RWPE2 (cell line): ENCODE measurements around the gene HOMER3.

ENCODE experiments used
- ATAC-seq: fragments of 200-7000 bp; cut with Tn5 transposase; 3 replicates; pipeline ENCODE4 v1.9.1; 2021; ENCODE audit warnings: low read depth
- DNase-seq: peaks from one replicate; pipeline ENCODE4 v3.0.0-alpha.2; 2020; ENCODE audit warnings: low spot score
- H3K27ac ChIP-seq: fragments of 450-650 bp; 2 replicates; pipeline ENCODE4 v1.5.1; 2017; ENCODE audit warnings: mild to moderate bottlenecking; ENCODE audit not compliant: poor library complexity, severe bottlenecking
- H3K27me3 ChIP-seq: fragments of 250-450 bp; sonication (Bioruptor Pico); 2 replicates; pipeline ENCODE4 v1.5.1; 2021; ENCODE audit warnings: mild to moderate bottlenecking, moderate library complexity; ENCODE audit not compliant: insufficient read depth, poor library complexity, severe bottlenecking
- H3K36me3 ChIP-seq: fragments of 250-450 bp; sonication (Bioruptor Pico); 2 replicates; pipeline ENCODE4 v1.5.1; 2020; ENCODE audit warnings: low read depth, mild to moderate bottlenecking, moderate library complexity
- H3K4me1 ChIP-seq: fragments of 250-450 bp; sonication (Bioruptor Pico); 2 replicates; pipeline ENCODE4 v1.5.1; 2021; ENCODE audit warnings: mild to moderate bottlenecking, moderate library complexity; ENCODE audit not compliant: insufficient read depth, poor library complexity, severe bottlenecking
- H3K4me3 ChIP-seq: fragments of 250-450 bp; sonication (Bioruptor Pico); 2 replicates; pipeline ENCODE4 v1.5.1; 2021; ENCODE audit warnings: mild to moderate bottlenecking, moderate library complexity; ENCODE audit not compliant: severe bottlenecking
- H3K9me3 ChIP-seq: fragments of 250-450 bp; sonication (Bioruptor Pico); 2 replicates; pipeline ENCODE4 v1.5.1; 2021; ENCODE audit warnings: mild to moderate bottlenecking, moderate library complexity; ENCODE audit not compliant: severe bottlenecking
- CTCF ChIP-seq: fragments of 450-650 bp; IDR thresholded peaks from one replicate; pipeline ENCODE4 v1.5.1; 2017; ENCODE audit warnings: mild to moderate bottlenecking, moderate library complexity; ENCODE audit not compliant: poor library complexity, severe bottlenecking

HOMER3 gene

GRCh38 chr19:18899624-18900560 lies 41.1 kb downstream of the HOMER3 start:
- Histone ChIP-seq H3K27me3 (peaks cover 10% of the 10 kb centered on the region), H3K36me3 (peaks cover 3% of the 10 kb centered on the region; the same call in 1 of the 2 replicates), H3K9me3 (no peaks in the 10 kb centered on the region), H3K4me1 (no peaks in the 10 kb centered on the region), H3K27ac (no peak overlapping the region), H3K4me3 (no peak overlapping the region)
- no peak for TF ChIP-seq CTCF
- ATAC-seq (no peak), DNase-seq (no peak)

- H3K4me3 ChIP-seq = no peak overlapping the region
- ATAC-seq (no peak), DNase-seq (no peak)
- no peak for TF ChIP-seq CTCF
- no peaks in the 10 kb centered on the region for H3K4me1 ChIP-seq
- no peak overlapping the region for H3K27ac ChIP-seq
- peaks cover 18% of the 10 kb centered on the region for H3K27me3 ChIP-seq
- H3K36me3 ChIP-seq = peaks cover 3% of the 10 kb centered on the region; the same call in 1 of the 2 replicates
- no peaks in the 10 kb centered on the region for H3K9me3 ChIP-seq
These were observed 42.2 kb downstream of the HOMER3 start for GRCh38 chr19:18898607-18899408.

GRCh38 chr19:18898081-18898606 lies 42.9 kb downstream of the HOMER3 start:
- peaks cover 18% of the 10 kb centered on the region for H3K27me3 ChIP-seq
- no peak for TF ChIP-seq CTCF
- ATAC-seq (no peak), DNase-seq (no peak)
- H3K4me1 ChIP-seq = no peaks in the 10 kb centered on the region
- no peak overlapping the region for H3K4me3 ChIP-seq
- H3K36me3 ChIP-seq = no peaks in the 10 kb centered on the region; the same call in 1 of the 2 replicates
- H3K27ac ChIP-seq = no peak overlapping the region
- H3K9me3 ChIP-seq = no peaks in the 10 kb centered on the region

- no peak for DNase-seq
- no peaks in the 10 kb centered on the region; the same call in 1 of the 2 replicates for H3K36me3 ChIP-seq
- H3K4me3 ChIP-seq = no peak overlapping the region
- H3K9me3 ChIP-seq = no peaks in the 10 kb centered on the region
- H3K4me1 ChIP-seq = no peaks in the 10 kb centered on the region
- H3K27ac ChIP-seq = no peak overlapping the region
- TF ChIP-seq CTCF = no peak
- no peak for ATAC-seq
- H3K27me3 ChIP-seq = peaks cover 18% of the 10 kb centered on the region
These were observed 43.7 kb downstream of the HOMER3 start for GRCh38 chr19:18897094-18898029.
